G401 (cell line): ENCODE data around the gene CDC34. TPM values are rescaled to one million over a fixed set of nuclear protein-coding genes. Genes with fewer than 3 reads are reported as not detected.

ENCODE experiments used
- DNase-seq: peaks from one replicate; pipeline ENCODE4 v3.0.0-alpha.2; 2015; ENCODE audit warnings: low spot score
- in situ Hi-C: cut with HindIII; loops from 2 replicates; pipeline ENCODE4 v1.10.0; 2016; ENCODE audit warnings: low sequenced_read_pairs, mixed read lengths
- total RNA-seq: library from RNA; depleted of rRNA; stranded (reverse); fragments of >200 nt; shearing (Covaris generic); gene quantifications from 2 replicates; pipeline ENCODE4 v1.2.3, GENCODE V29; 2014

Gene CDC34
- total RNA-seq, 1 experiment from 2014 or later, result 178 TPM

- in situ Hi-C loops, result no loop called here
- DNase-seq, result no peak
Observed at GRCh38 chr19:496112-496665, 35.4 kb upstream of the CDC34 start, which contains the start of gene MADCAM1. TSS of gene MADCAM1 (plus strand) at chr19:496486. CDS start at chr19:496500, 14 bp downstream.

- in situ Hi-C loops, result no loop called here
- DNase-seq, result no peak
Observed at GRCh38 chr19:496986-497385, 34.6 kb upstream of the CDC34 start.

- in situ Hi-C loops, result no loop called here
- no peak for DNase-seq
Observed at GRCh38 chr19:497491-497868, 34.1 kb upstream of the CDC34 start.

- peak; percentile 38 for DNase-seq
- in situ Hi-C loops, result no loop called here
Observed at GRCh38 chr19:497869-498510, 33.6 kb upstream of the CDC34 start.

- in situ Hi-C loops, result no loop called here
- DNase-seq, result no peak
Observed at GRCh38 chr19:498511-498891, 33.1 kb upstream of the CDC34 start.

DNA sequence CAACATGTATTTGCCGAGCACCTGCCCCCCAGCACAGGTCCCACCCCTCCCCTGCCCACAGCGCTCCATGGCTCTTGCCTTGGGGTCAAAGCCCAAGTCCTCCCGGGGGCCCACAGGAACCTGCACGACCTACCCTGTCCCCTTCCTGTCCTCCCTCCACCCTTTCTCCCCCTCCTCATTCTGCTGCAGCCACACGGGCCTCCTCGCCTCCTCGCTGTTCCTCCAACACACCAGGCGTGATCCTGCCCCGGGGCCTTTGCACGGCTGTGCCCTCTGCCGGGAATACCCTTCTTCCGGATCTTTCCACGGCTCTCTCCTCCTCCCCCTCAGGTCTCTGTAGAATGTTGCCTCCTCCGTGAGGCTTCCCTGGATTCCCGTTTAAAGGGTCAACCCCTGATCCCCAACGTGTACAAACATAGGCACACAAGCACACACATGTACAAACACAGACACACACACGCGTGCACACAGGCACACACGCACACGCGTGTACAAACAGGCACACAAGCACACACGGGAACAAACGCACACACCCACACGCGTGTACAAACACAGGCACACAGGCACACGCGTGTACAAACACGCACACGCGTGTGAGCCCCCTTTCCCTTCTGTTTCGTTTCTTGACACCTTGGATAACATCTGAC lies 32.5 kb upstream of the CDC34 start:
- in situ Hi-C loops, result no loop called here
- no peak for DNase-seq

DNA sequence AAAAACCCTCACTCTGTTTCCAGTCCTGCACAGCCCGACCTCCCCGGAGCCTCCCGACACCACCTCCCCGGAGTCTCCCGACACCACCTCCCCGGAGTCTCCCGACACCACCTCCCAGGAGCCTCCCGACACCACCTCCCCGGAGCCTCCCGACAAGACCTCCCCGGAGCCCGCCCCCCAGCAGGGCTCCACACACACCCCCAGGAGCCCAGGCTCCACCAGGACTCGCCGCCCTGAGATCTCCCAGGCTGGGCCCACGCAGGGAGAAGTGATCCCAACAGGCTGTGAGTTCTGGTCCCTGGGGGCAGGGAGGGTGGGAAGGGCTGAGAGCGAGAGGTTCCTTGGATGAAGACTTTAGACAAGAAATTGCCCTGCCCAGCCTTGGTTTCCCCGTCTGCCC lies 29.9 kb upstream of the CDC34 start:
- in situ Hi-C loops, result no loop called here
- no peak for DNase-seq

- in situ Hi-C loops, result no loop called here
- no peak for DNase-seq
Observed at GRCh38 chr19:504616-505015, 26.9 kb upstream of the CDC34 start.

- in situ Hi-C loops, result no loop called here
- peak; percentile 100 for DNase-seq
Observed at GRCh38 chr19:506404-507285, 24.9 kb upstream of the CDC34 start.

DNA sequence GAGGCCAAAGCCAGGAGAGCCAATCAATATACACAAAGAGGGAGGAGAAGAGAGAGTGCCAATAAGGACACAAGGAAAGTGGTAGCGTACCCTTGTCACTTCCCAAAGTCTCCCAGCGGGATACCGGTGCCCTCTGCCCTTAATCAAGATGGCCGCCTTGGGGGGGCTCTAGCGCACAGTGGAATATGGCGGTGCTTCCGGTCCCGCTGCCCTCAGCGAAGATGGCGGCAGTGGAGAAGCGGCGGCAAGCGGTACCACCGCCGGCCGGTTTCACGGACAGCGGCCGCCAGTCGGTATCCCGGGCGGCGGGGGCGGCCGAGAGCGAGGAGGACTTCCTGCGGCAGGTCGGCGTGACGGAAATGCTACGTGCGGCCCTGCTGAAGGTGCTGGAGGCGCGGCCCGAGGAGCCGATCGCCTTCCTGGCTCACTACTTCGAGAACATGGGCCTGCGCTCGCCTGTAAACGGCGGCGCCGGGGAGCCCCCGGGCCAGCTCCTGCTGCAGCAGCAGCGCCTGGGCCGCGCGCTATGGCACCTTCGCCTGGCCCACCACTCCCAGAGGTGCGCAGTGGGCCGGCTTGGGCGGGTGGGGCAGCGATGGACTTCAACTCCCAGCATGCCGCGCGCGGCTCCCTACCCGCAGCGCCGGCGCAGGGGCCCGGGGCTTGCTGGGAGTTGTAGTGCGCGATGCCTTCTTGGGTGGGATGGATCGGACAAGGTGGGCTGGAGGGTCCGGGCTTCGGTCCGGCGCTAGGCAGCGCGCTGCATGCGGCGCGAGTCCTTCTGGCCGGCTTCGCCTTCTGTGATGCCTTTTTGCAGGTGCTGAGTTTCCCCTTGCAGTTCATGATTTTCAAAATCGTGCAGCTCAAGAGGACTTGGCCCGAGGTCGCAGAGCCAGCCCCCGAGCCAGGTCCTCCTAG lies 24.0 kb upstream of the CDC34 start, which contains the start of gene TPGS1:
Gene TPGS1 (plus strand): TSS at position 212 of the 918 bp plus-strand sequence. CDS start 10 bp downstream, at position 222.
- in situ Hi-C loops, result no loop called here

GRCh38 chr19:508204-509150 lies 23.1 kb upstream of the CDC34 start:
- in situ Hi-C loops, result no loop called here
- no peak for DNase-seq

More for the DNA sequence above, 24.0 kb upstream of the CDC34 start, which contains the start of gene TPGS1:
- peak; percentile 82 for DNase-seq

DNA sequence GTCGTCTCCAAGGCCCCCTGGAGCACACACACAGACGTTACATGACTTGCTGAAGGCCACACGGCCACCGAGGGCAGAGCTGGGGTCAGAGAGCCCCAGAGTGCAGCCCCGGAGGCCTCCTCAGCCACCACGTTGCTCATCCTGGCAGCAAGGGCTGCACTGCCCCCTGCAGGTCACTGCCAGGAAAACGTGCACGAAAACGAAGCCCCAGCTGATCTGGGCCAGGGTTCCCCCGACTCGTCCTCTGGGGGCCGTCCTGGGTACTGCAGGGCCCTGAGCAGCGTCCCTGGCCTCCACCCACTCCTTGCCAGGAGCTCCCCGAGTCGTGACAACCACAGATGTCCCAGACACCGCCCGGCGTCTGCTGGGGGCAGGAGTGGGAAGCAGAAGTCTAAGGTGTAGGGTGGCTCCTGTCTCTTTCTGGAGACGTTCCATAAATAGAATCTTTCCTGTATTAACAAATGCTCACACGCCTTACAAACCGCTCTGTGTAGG lies 20.9 kb upstream of the CDC34 start:
- peak; percentile 78 for DNase-seq
- in situ Hi-C loops, result no loop called here

DNA sequence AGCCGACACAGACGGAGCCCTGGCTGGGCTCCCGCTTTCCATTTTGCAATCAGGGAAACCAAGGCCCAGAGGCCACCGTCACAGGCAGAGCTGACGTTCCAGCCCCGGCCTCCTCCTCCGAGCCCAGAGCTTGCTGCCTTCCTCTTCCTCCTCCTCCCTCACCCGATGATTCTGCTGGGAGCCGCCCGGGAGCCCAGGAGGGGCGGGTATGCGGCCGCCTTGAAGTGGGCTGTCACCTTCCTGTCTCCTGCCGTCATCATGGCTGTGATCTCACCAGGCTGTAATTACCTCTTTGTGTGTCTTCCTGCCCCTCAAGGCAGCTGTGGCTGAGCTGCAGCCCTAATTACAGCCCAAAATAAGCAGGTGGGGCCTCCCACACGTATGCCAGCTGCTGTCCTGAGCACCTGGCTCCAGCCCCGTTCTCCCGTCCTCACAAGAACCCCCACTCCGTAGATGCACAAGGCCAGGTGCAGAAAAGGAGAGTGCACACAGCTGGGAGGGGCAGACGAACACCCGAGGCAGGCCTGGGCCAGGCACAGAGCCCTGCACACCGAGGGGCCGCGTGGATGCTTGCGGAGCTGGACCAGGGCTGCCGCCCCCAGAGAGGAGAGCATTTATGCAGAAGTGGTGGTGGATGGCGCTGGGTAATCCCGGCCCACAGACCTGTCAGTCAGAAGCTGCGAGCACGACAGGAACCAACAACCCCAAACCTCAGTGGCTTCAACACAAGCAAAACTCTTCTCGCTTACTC lies 20.3 kb upstream of the CDC34 start:
- DNase-seq, result no peak
- in situ Hi-C loops, result no loop called here

DNA sequence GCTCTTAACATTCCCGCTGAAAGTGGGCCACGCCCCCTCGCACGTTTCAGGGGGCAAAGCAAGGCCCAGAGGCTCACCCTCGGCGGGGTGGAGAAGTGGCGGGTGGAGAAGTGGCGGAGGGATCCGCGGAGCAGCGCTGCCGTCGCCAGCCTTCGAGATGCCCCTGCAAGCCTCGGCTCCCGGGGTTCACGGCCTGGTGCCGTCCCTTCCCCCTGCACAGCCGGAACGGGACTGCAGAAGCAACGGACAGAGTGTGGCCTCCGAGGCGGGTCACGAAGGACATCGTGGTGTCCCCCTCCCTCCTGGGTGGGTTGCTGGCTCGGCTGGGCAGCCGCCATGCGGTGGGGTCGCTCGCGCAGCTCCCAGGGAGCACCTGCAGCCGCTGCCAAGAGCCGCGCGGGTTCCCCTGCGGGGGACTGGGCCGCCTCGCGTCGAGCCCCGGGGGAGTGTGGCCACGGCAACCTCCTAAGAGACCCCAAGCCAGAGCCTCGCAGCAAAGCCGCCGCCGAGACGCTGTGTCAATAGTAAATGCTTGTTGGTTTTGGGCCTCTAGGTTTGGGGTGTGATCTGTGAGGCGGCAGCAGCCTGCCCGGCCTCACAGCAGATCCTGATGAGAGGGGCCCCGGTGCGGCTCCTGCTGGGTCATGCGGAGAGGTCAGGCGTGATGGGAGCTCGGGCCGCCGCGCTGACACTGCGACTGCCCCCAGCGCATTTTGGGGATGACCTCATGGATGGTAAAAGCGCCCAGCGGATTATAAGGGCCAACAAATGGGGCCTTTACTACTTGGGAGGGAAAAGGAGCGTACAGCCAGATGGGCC lies 18.8 kb upstream of the CDC34 start:
- in situ Hi-C loops, result no loop called here
- no peak for DNase-seq

GRCh38 chr19:513368-514165 lies 18.0 kb upstream of the CDC34 start:
- in situ Hi-C loops, result no loop called here
- no peak for DNase-seq
